ENCODE measurements around the gene GRN.

GRCh38 chr17:44394833-44395232 is 49.7 kb downstream of the GRN start:
- TF ChIP-seq POLR2A (IDR thresholded peaks at IDR 0.05) (no peak), CTCF (IDR thresholded peaks at IDR 0.05) (no peak)

Data from breast epithelium (tissue), 3 donors.